HL-60 (cell line): ENCODE measurements around the gene PTPRM.

ENCODE experiments used
- CTCF ChIP-seq: IDR thresholded peaks from one replicate; pipeline ENCODE4 v1.5.1; 2011; ENCODE audit warnings: low read length, control low read depth, inconsistent platforms; ENCODE audit not compliant: insufficient read depth
- POLR2AphosphoS5 ChIP-seq: IDR thresholded peaks from 2 replicates; pipeline ENCODE4 v1.6.1; 2012; ENCODE audit warnings: low read depth

- TF ChIP-seq POLR2AphosphoS5 (no peak), CTCF (no peak)
Measured at GRCh38 chr18:8332286-8332685, 765.2 kb downstream of the PTPRM start.
